ENCODE data around the gene NOSTRIN.
A peak's percentile ranks its signal among the peaks of the same experiment; 100 is the strongest.
"Not testable (repeated sequence)": the region's sequence is repeated elsewhere in the genome, so short reads cannot be mapped to it uniquely, and the experiment has no call there.

NOSTRIN gene

DNA sequence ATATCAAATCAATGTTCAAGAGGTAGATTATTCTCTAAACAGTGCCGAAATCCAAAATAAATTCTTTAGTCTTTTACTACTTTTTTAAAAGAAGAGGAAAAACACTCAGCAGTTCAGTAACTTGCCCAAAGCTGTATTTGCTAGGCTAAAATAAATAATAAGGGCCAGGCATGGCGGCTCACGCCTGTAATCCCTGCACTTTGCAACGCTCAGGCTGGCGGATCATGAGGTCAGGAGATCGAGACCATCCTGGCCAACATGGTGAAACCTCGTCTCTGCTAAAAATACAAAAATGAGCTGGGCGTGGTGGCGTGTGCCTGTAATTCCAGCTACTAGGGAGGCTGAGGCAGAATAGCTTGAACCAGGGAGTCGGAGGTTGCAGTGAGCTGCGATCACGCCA is 79.7 kb downstream of the NOSTRIN start:
- DNase-seq (ENCODE audit: low read depth in 2 of 2): not testable (repeated sequence)

DNA sequence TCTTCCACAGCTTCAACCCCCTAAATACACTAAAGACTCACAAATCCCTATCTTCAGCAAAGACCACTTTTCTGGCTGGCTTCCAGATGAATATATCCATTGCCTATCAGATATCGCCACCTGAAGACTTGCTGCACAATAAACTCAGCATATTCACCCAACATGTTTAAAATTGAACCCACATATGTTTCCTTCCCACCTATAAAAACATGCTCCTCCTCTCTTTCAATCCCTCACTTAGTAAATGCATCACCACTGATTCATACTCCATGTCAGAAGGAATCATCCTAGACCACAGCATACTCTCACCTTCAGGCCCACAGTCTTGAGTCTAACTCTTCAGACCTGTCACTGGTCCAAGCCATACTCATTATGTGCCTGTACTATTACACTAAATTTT is 82.5 kb downstream of the NOSTRIN start:
- no peak for DNase-seq (ENCODE audit: low read depth in 2 of 2)

DNA sequence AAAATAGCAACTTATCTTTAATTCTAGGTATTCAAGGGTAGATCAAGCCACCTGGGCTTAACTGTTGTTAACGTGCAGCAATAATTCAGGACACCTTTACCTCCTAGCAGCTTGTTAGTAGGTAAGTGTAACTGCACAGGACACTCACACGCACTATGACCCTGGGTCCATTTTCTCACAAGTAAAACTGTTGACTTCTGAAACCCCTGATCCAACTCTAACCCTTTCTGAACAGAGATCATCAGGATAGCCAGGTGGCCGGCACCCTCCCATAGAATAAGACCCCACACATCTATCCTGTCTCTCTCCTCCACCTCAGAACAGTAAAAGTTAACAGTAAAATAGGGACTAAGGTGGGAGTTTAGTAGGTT is 87.2 kb downstream of the NOSTRIN start:
- no peak for DNase-seq (ENCODE audit: low read depth in 2 of 2)

DNA sequence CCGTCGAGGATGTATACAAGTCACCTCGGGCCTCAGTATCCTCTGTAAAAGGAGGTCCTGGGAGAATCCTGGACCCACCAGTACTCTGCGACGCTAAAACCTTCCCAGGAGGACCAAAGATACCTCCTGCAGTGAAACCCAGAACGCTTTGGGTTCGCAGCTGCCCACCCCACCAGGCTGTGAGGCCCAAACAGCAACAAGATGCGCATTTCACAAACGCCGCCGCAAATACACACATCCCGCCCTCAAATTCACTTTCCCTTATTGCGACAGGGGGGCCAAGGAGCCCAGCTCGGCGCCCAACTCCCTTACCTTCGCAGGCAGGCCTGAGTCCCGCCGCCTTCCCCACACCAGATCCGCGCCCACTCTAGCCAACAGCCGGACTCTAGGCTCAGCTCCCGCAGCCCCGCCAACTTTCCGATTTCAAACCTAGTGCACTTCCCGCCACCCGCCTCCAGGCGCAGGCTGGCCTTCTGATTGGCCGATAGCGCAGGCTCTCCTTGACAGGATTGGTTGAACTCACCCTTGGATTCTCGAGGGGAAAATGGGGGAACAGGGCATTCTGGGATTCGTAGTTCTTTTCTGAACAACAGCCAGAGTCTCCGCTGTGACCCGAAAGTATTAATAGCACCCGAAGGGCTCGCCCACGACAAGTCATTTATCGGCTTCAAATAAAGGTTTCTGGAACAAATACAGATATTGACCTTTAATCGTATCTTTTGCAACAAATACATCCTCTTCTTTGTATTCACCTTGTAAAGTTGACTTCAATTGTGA is 87.8 kb downstream of the NOSTRIN start, which contains the start of gene SPC25:
SPC25 (minus strand) TSS at position 425 of the 777 bp plus-strand sequence. CDS start 911 bp downstream, outside the sequence.
- DNase-seq (ENCODE audit: low read depth in 2 of 2): peak; percentile 70 to 72

DNA sequence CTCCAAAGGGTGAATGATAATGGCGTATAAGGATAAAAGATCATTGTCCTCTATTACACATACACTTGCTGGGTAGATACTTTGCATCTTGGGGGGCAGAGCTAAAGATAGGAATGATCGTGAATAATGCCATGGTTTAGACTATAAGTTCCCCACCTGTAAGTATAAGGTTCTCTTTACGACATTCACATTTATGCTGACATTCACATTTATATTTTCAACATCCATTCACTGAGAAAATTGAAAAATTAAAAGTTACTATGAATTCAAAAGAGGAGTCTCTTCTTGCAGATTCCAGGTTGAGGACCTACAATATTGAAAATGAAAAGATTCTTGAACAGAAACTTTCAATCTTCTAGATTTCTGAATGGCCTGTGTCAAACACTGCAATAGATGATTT is 89.9 kb downstream of the NOSTRIN start:
- no peak for DNase-seq (ENCODE audit: low read depth in 2 of 2)

DNA sequence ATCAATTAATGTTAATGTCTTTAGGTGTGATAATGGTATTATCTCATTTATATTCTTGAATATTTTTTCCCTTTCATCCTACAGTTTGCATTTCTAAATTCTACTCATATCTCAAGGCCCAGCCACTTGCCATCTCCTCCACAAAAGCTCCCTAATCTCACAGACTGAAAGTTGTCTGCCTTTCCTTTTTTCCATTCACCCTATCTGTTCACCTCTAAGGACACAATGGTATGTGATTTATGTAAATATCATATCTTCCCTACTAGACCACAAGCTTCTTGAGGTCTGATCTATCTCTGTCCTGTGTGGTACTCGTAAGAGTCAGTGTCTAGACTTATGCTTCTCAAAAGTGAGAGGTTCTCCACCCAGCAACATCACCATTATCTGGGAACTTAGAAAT is 91.7 kb downstream of the NOSTRIN start:
- no peak for DNase-seq (ENCODE audit: low read depth in 2 of 2)

DNA sequence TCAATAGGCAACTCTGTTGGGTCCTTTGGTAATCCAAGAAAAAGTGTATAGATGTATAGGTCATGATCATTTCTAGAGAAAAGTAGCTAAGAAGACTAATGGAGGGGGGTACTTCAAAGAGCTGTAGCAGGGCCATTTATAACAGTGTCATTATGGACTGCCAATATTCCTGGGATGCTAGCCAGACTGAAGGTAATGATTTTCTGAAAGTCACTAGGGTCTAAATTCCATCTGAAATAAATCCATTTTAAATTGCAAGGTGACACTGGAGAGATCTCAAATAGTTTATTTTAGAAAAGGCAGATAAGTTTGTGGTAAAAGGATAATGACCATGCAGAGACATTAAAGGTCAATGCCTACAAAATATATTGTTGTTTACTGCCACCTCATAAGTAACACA is 92.3 kb downstream of the NOSTRIN start:
- no peak for DNase-seq (ENCODE audit: low read depth in 2 of 2)

DNA sequence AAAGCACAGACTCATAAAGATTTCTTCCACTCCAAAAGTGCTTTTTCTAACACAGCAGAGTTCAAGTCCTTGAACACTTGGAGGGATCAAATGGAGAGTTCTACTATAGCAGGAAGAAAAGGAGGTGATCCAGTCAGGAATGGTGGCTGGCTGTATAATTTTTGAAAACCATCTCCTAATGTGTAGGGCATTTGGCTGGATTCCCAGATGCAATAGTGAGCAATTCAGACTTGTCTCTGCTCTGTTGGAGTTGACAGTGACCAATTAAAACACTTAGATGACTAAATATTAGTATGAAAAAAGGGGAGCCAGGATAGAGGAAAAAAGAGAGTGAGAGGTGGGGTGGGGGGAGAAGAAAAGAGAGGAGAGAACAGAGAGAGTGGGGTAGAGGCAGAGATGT is 93.3 kb downstream of the NOSTRIN start:
- no peak for DNase-seq (ENCODE audit: low read depth in 2 of 2)

DNA sequence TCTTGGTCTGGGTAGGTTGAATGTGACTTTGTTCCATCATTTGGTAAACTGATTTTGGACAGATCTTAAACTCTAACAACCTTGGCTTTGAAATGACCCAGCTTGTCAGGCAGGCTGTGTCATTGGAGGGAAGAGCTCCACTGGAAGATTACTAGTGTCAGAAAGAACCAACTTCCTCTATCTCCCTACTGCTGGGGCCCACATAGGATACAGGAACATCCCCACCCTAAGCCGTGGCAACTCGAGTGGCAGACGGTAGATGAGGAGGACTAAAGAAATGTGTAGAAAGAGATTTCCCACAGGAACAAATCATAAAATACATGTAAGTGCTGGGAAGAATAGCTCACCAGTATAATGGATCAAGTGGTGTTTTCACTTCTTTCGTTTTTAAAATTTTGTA is 94.3 kb downstream of the NOSTRIN start:
- DNase-seq (ENCODE audit: low read depth in 2 of 2): no peak

DNA sequence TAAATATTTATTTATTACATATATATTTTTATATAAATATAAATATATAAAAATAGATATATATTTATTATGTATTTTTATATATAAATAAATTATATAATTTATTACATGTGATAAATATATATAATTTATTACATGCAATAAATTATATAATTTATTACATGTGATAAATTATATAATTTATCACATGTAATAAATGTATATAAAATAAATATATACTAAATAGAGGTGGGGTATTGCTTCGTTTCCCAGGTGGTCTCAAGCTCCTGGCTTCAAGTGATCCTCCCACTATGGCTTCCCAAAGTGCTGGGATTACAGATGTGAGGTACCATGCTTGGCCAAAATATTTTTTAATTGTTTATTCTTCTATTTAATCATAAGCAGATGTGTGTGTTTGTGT is 95.0 kb downstream of the NOSTRIN start:
- DNase-seq (ENCODE audit: low read depth in 2 of 2): no peak

DNA sequence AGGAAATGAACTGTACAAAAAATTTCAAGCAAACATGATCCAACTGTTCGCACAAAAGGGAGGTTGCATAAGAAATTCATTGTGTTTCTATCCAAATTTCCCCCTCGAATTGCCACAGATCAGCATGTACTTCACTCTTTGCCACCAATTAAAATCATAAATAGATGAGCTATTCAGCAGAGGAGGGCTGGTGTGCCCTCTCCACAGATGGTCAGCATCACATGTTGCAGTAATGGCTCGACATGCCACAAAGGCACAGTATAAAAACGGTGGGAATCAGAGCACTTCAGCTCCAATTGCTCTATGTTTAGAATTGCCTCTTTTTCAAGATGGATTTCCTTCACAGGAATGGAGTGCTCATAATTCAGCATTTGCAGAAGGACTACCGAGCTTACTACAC is 98.6 kb downstream of the NOSTRIN start, which contains the start of gene G6PC2:
G6PC2 (plus strand) TSS at position 289 of the 400 bp plus-strand sequence; CDS start at position 330, 41 bp downstream.
- DNase-seq (ENCODE audit: low read depth in 2 of 2): no peak

DNA sequence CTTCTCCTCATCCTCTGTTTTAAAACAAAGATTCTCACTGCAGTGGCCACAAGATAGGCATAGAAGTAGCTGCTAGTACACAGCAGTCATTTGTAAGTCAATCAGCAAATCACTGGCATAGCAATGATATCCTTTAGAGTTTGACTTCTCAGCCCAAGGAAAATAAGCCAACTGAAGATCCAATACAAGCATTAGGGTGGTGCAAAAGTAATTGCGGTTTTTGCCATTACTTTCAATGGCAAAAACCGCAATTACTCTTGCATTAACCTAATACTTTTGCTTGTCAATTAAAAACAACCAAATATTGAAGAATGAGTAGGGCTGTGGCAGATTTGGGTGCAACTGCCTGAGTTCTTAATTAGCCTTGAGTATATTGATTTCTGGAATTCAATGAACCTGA is 101.5 kb downstream of the NOSTRIN start:
- DNase-seq (ENCODE audit: low read depth in 2 of 2): no peak

DNA sequence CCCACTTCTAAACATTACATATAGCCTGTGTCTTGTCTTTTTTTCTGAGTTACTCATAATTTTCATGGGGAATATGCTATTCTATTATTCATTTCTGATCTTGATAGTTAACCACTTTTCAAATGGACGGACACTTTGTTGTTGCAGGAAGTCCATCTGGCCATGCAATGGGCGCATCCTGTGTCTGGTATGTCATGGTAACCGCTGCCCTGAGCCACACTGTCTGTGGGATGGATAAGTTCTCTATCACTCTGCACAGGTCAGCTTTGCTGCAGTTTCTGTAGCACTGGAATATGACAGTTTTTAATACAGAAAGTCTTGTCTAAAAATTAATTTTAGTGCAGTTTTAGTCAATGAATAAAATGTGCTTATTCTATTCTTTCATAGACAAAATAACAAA is 101.9 kb downstream of the NOSTRIN start:
- DNase-seq (ENCODE audit: low read depth in 2 of 2): no peak

DNA sequence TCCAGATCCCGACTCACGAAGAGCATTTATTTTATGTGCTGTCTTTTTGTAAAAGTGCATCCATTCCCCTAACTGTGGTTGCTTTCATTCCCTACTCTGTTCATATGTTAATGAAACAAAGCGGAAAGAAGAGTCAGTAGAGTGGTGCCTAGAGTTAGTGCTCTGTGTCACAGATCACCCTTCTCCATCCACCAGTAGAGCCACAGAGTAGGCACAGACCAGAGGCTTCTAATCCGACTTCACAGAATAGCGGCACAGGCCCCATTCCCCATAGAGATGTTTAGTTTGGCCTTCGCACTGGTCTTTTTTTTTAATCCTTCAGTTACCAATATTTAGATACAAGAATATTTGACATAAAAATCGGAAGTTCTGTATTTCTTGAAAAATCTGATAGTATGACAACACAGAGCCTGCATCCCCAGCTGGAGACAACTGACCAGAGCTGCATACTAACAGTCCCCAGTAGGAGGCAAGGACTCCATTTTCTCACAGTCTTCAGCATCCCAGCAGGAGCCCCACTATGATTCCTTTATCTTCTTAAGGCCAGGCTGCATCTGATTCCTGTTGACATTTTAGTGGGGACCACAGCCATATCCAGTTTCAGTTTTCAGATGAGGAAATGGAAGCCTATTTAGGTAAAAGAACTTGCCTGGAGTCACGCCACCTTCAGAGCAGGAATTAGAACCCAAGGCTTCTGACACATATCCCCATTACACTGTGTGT is 105.7 kb downstream of the NOSTRIN start:
- no peak for DNase-seq (ENCODE audit: low read depth in 2 of 2)

DNA sequence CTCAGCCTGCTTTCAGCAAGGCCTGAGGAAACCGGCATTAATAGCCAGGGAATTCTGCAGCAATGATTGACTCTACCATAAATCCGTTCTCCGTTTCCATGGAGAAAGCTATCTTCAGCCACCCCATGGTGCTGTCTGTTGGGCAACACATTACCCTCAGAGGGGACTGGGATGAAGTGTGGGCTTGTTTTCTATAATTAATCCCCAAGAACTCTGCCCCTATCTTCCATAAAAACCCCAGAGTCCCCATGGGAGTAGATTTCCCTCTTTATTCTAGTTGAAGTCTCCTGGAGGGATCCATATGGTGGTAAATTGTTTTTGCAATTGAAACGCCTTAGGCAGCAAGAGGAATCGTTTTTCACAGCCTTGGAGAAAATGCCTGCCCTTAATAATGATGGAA is 107.9 kb downstream of the NOSTRIN start:
- no peak for DNase-seq (ENCODE audit: low read depth in 2 of 2)

DNA sequence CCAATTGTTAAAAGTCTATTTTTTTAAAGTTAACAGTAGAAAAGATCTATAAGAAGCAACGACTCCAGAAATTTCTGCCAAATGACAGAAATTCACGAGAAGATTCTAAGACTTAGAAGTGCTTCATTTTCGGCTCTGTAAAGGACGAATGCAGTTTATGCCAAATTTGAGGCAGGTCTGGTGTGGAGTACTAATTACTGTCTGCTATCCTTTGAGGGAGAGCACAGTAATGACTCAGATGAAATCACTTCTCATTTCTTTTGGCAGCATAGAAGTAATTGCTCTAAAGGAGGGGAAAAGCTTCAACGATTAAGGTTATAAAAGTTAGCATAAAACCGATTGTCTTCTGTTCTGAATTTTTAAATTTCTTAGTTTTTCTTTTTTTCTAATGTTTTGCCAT is 110.0 kb downstream of the NOSTRIN start:
- DNase-seq (ENCODE audit: low read depth in 2 of 2): no peak

DNA sequence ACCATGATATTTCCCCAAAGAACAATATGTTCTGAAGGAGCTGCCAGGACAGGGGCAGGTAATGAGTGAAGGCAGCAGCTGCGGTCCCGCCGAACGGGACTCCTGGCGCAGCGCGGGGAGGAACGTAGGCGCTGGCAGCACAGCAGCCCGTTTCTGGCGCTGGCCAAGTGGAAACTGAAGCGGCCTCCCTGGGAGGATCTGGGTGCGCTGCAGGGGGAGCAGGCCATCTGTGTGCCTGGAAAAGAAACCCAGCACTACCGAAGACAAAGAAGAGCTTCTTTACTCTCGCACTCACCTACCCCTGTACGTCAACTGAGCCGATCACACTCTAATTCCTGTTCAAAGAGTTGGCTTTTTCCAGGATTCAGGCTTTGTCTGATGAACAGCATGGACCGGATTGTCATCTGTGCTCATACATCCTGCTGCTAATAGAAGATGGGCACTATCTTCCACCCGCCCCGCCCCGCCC is 110.5 kb downstream of the NOSTRIN start:
- no peak for DNase-seq (ENCODE audit: low read depth in 2 of 2)

DNA sequence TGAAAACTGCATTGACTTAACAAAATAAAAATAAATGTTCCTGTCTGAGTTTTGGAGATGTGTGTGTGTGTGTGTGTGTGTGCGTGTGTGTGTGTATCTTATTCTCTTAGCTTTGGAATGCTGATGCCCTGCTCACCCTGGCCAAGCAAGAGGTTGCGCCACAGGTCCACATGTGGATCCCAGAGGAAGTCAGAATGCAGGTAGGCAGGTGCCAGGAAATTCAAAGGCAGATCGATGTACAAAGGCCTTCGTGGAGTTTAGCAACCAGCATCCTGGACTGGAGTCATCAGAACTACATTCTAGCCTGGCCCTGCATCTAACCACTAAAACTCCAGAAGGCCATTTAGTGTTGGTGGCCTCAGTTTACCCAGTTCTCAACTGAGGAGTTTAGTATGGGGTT is 111.1 kb downstream of the NOSTRIN start:
- no peak for DNase-seq (ENCODE audit: low read depth in 2 of 2)

All from stimulated activated CD8-positive, alpha-beta memory T cell treated with anti-CD3 and anti-CD28 coated beads, Interleukin-7, amount 100 ng/mL, for 4 hours (primary cell).